Brain pericyte (primary cell): ENCODE results near the gene ASB8.
A peak's percentile ranks its signal among the peaks of the same experiment; 100 is the strongest.

Experiments
- DNase-seq: peaks from one replicate; pipeline ENCODE4 v3.0.0-alpha.2; 2012; ENCODE audit warnings: low read depth, low spot score

The ASB8 gene

GRCh38 chr12:48157018-48157888 is at the start of gene ASB8:
TSS of gene ASB8 (minus strand) at chr12:48157515. CDS start at chr12:48153496, 4,019 bp downstream.
- DNase-seq, result peak; percentile 96

- no peak for DNase-seq
Measured at GRCh38 chr12:48203192-48203591, 45.9 kb upstream of the ASB8 start, which contains the start of gene OR10AD1. TSS of gene OR10AD1 (minus strand) at chr12:48203292. CDS start at chr12:48203292, 0 bp downstream.

- DNase-seq, result no peak
Measured at GRCh38 chr12:48202766-48203165, 45.5 kb upstream of the ASB8 start.

GRCh38 chr12:48201516-48201915 is 44.2 kb upstream of the ASB8 start:
- no peak for DNase-seq

- no peak for DNase-seq
Measured at GRCh38 chr12:48201091-48201490, 43.8 kb upstream of the ASB8 start.

GRCh38 chr12:48199774-48200221 is 42.5 kb upstream of the ASB8 start:
- no peak for DNase-seq

- DNase-seq, result no peak
Measured at GRCh38 chr12:48198985-48199384, 41.7 kb upstream of the ASB8 start.

GRCh38 chr12:48198672-48198971 is 41.3 kb upstream of the ASB8 start:
- no peak for DNase-seq

- no peak for DNase-seq
Measured at GRCh38 chr12:48197971-48198671, 40.8 kb upstream of the ASB8 start.

- DNase-seq, result no peak
Measured at GRCh38 chr12:48197549-48197970, 40.2 kb upstream of the ASB8 start.

GRCh38 chr12:48194799-48195201 is 37.5 kb upstream of the ASB8 start:
- no peak for DNase-seq

GRCh38 chr12:48193623-48194022 is 36.3 kb upstream of the ASB8 start:
- DNase-seq, result no peak

GRCh38 chr12:48192861-48193260 is 35.5 kb upstream of the ASB8 start:
- no peak for DNase-seq

- no peak for DNase-seq
Measured at GRCh38 chr12:48191096-48191495, 33.8 kb upstream of the ASB8 start.

- DNase-seq, result no peak
Measured at GRCh38 chr12:48189331-48190125, 32.2 kb upstream of the ASB8 start.

GRCh38 chr12:48187916-48188695 is 30.8 kb upstream of the ASB8 start:
- no peak for DNase-seq

GRCh38 chr12:48185181-48185919 is 28.0 kb upstream of the ASB8 start:
- DNase-seq, result no peak

- DNase-seq, result no peak
Measured at GRCh38 chr12:48184549-48184922, 27.2 kb upstream of the ASB8 start.

- DNase-seq, result no peak
Measured at GRCh38 chr12:48183876-48184548, 26.7 kb upstream of the ASB8 start.
